CD14-positive monocyte (primary cell): ENCODE measurements around the gene TEKTIP1. TPM values are rescaled to one million over a fixed set of nuclear protein-coding genes. Genes with fewer than 3 reads are reported as not detected.
A peak's percentile ranks its signal among the peaks of the same experiment; 100 is the strongest.

ENCODE experiments used
- DNase-seq, 3 donors: peaks; one replicate each; pipeline ENCODE4 v3.0.0-alpha.2; 2011 to 2022
- H2AFZ ChIP-seq: 2 replicates; pipeline ENCODE4 v1.6.0; 2012; ENCODE audit warnings: mild to moderate bottlenecking, low read depth, low read length, inconsistent platforms; ENCODE audit not compliant: insufficient read depth, poor library complexity, severe bottlenecking
- H3K27ac ChIP-seq, 2 donors: 1 replicate in 1 of 2; 2 replicates in 1 of 2; pipeline ENCODE4 v1.5.1; 2012 to 2013; ENCODE audit warnings: low read length in 2 of 2, control low read depth in 1 of 2, inconsistent platforms in 1 of 2, low read depth in 1 of 2, mild to moderate bottlenecking in 1 of 2
- H3K27me3 ChIP-seq, 2 donors: one replicate each; pipeline versions ENCODE4 v1.6.0 to v1.6.1; 2011 to 2013; ENCODE audit warnings: low read length in 2 of 2; ENCODE audit not compliant: control insufficient read depth in 2 of 2, insufficient read depth in 2 of 2
- H3K36me3 ChIP-seq, 2 donors: replicated peaks in 1 of 2; 1 replicate in 1 of 2; 2 replicates in 1 of 2; pipeline versions ENCODE4 v1.5.1 to v1.6.1; 2012 to 2013; ENCODE audit warnings: low read length in 2 of 2, control low read depth in 1 of 2, inconsistent platforms in 1 of 2, mild to moderate bottlenecking in 1 of 2; ENCODE audit not compliant: insufficient read depth in 2 of 2, control insufficient read depth in 1 of 2
- H3K4me1 ChIP-seq, 2 donors: 1 replicate in 1 of 2; 2 replicates in 1 of 2; pipeline versions ENCODE4 v1.5.1 to v1.6.1; 2012 to 2013; ENCODE audit warnings: low read length in 2 of 2, control low read depth in 1 of 2, inconsistent platforms in 1 of 2, mild to moderate bottlenecking in 1 of 2, moderate library complexity in 1 of 2; ENCODE audit not compliant: insufficient read depth in 2 of 2, control insufficient read depth in 1 of 2
- H3K4me2 ChIP-seq: replicated peaks from 2 replicates; pipeline ENCODE3; 2012; ENCODE audit warnings: low read length, moderate library complexity, mild to moderate bottlenecking; ENCODE audit not compliant: poor library complexity, severe bottlenecking; ENCODE audit errors: extremely low read depth
- H3K4me3 ChIP-seq, 3 experiments: fragments of 200-600 bp in 1 of 3; sonication (generic) in 1 of 3; replicated peaks in 1 of 3; 1 replicate in 2 of 3; 2 replicates in 1 of 3; pipeline ENCODE4 v1.5.1; 2011 to 2013; ENCODE audit warnings: low read length in 3 of 3, mild to moderate bottlenecking in 3 of 3, control low read depth in 2 of 3, low read depth in 2 of 3, inconsistent platforms in 1 of 3, moderate library complexity in 1 of 3
- H3K79me2 ChIP-seq: 2 replicates; pipeline ENCODE4 v1.6.0; 2012; ENCODE audit warnings: mild to moderate bottlenecking, control low read depth, inconsistent platforms, low read length, moderate library complexity; ENCODE audit not compliant: insufficient read depth
- H3K9ac ChIP-seq: 2 replicates; pipeline ENCODE4 v1.6.0; 2017; ENCODE audit warnings: low read length, mild to moderate bottlenecking; ENCODE audit not compliant: insufficient read depth, poor library complexity, severe bottlenecking
- H3K9me3 ChIP-seq, 2 donors: replicated peaks in 1 of 2; 1 replicate in 1 of 2; 2 replicates in 1 of 2; pipeline versions ENCODE4 v1.5.1 to v1.6.1; 2012 to 2013; ENCODE audit warnings: low read length in 2 of 2, control low read depth in 1 of 2; ENCODE audit not compliant: control insufficient read depth in 1 of 2, insufficient read depth in 1 of 2
- H4K20me1 ChIP-seq: 2 replicates; pipeline ENCODE4 v1.6.0; 2012; ENCODE audit warnings: mild to moderate bottlenecking, low read length, control low read depth, moderate library complexity; ENCODE audit not compliant: insufficient read depth
- H3K27ac Mint-ChIP-seq, 7 donors: one replicate each; pipeline ENCODE4 v1.8.0; 2020; ENCODE audit warnings: mild to moderate bottlenecking in 7 of 7, mixed read lengths in 7 of 7, moderate library complexity in 6 of 7, inconsistent platforms in 2 of 7
- H3K27me3 Mint-ChIP-seq, 3 donors: one replicate each; pipeline ENCODE4 v1.8.0; 2021 to 2022; ENCODE audit warnings: low read depth in 3 of 3, mild to moderate bottlenecking in 3 of 3, mixed read lengths in 3 of 3, moderate library complexity in 3 of 3, inconsistent platforms in 1 of 3
- H3K36me3 Mint-ChIP-seq, 2 donors: one replicate each; pipeline ENCODE4 v1.8.0; 2020; ENCODE audit warnings: mixed read lengths in 2 of 2, inconsistent platforms in 1 of 2, mild to moderate bottlenecking in 1 of 2
- H3K4me1 Mint-ChIP-seq: one replicate; pipeline ENCODE4 v1.8.0; 2020; ENCODE audit warnings: mild to moderate bottlenecking, mixed read lengths
- H3K4me3 Mint-ChIP-seq, 2 donors: one replicate each; pipeline ENCODE4 v1.8.0; 2020; ENCODE audit warnings: mild to moderate bottlenecking in 2 of 2, mixed read lengths in 2 of 2, moderate library complexity in 1 of 2
- H3K9me3 Mint-ChIP-seq, 7 donors: one replicate each; pipeline ENCODE4 v1.8.0; 2020 to 2022; ENCODE audit warnings: mixed read lengths in 7 of 7, mild to moderate bottlenecking in 6 of 7, moderate library complexity in 6 of 7, inconsistent platforms in 2 of 7
- CTCF ChIP-seq: fragments of 200-600 bp; IDR thresholded peaks from one replicate; pipeline ENCODE4 v1.8.0; 2022; ENCODE audit warnings: antibody characterized with exemption, mild to moderate bottlenecking
- WGBS: methylation state at CpG from one replicate; pipeline ENCODE4 v1.1.5; 2013; ENCODE audit warnings: missing lambda C conversion rate; ENCODE audit not compliant: insufficient coverage; 5-methylcytosine and 5-hydroxymethylcytosine counted together
- intact Hi-C, 2 donors: fragments of 100-400 bp; cut with micrococcal nuclease; formaldehyde crosslinking; loops; one replicate each; pipeline versions ENCODE4 v1.15.0 to v1.15.1; 2023
- polyA plus RNA-seq, 3 donors: library from polyadenylated mRNA; depleted of rRNA in 1 of 3; unstranded in 2 of 3; stranded (reverse) in 1 of 3; fragments of 300-500 nt in 2 of 3; fragments of >200 nt in 1 of 3; fragmentation: Illumina TruSeq in 2 of 3; gene quantifications; 1 replicate in 2 of 3; 2 replicates in 1 of 3; pipeline ENCODE4 v1.2.3, GENCODE V29; 2012 to 2021

TEKTIP1 gene
- polyA plus RNA-seq, 3 donors, result 1.8 TPM; not detected in 2

- Histone ChIP-seq H4K20me1 (peaks cover 53% of the 10 kb centered on the region), H3K27ac (peak overlapping the region; percentile 89 to 98), H3K4me2 (peak overlapping the region; percentile 66), H3K36me3 (peaks cover 43 to 60% of the 10 kb centered on the region in 2 donors), H3K79me2 (peaks cover 37% of the 10 kb centered on the region), H3K27me3 (no peaks in the 10 kb centered on the region), H2AFZ (no peak overlapping the region), H3K9me3 (no peaks in the 10 kb centered on the region), H3K4me3 (peak overlapping the region in 1 of 3 experiments; percentile 44), H3K9ac (peak overlapping the region; percentile 6), H3K4me1 (peaks cover 41 to 53% of the 10 kb centered on the region in 2 donors)
- intact Hi-C loops, result loop anchor here (1.0 to 5.0 kb wide), 4 partner anchors 9 to 79 kb away; partner anchors contain the start of genes CACTIN (in 1 of the 2) and MFSD12 (in 1 of the 2)
- no peak for DNase-seq
- H3K9me3 Mint-ChIP-seq, result peaks cover 0 to 2% (median 0%) of the 10 kb centered on the region in 7 donors
- 88% methylated on average over 30 of the region's 36 CpGs for WGBS
- H3K4me1 Mint-ChIP-seq, result peaks cover 40% of the 10 kb centered on the region
- peaks cover 35 to 53% of the 10 kb centered on the region in 2 donors for H3K36me3 Mint-ChIP-seq
- H3K27me3 Mint-ChIP-seq, result no peaks in the 10 kb centered on the region
- no peak overlapping the region for H3K4me3 Mint-ChIP-seq
- H3K27ac Mint-ChIP-seq, result peak overlapping the region in 4 of 7 donors; percentile 55 to 99 (median 94)
- peak; percentile 55 for TF ChIP-seq CTCF
Measured at GRCh38 chr19:3547767-3548282, 8.9 kb downstream of the TEKTIP1 start.

GRCh38 chr19:3548606-3549005, 9.6 kb downstream of the TEKTIP1 start:
- 20% methylated on average over 10 of the region's 14 CpGs for WGBS
- Mint-ChIP-seq H3K27me3 (no peaks in the 10 kb centered on the region), H3K36me3 (peaks cover 37 to 49% of the 10 kb centered on the region in 2 donors), H3K27ac (peak overlapping the region; percentile 93 to 99 (median 97)), H3K9me3 (peaks cover 0 to 2% (median 0%) of the 10 kb centered on the region in 7 donors), H3K4me1 (peaks cover 46% of the 10 kb centered on the region), H3K4me3 (peak overlapping the region; percentile 67 to 68)
- H3K9me3 ChIP-seq, result no peaks in the 10 kb centered on the region
- peak overlapping the region; percentile 89 to 98 for H3K27ac ChIP-seq
- H4K20me1 ChIP-seq, result peaks cover 48% of the 10 kb centered on the region
- H3K79me2 ChIP-seq, result peaks cover 45% of the 10 kb centered on the region
- intact Hi-C loops, result loop anchor here (1.0 to 5.0 kb wide), 4 partner anchors 9 to 79 kb away; partner anchors contain the start of genes CACTIN (in 1 of the 2) and MFSD12 (in 1 of the 2)
- H3K4me3 ChIP-seq, result peak overlapping the region in 1 of 3 experiments; percentile 44
- no peak overlapping the region for H2AFZ ChIP-seq
- TF ChIP-seq CTCF, result no peak
- peaks cover 49 to 61% of the 10 kb centered on the region in 2 donors for H3K4me1 ChIP-seq
- H3K36me3 ChIP-seq, result peaks cover 38 to 55% of the 10 kb centered on the region in 2 donors
- H3K27me3 ChIP-seq, result no peaks in the 10 kb centered on the region
- peak overlapping the region; percentile 66 for H3K4me2 ChIP-seq
- H3K9ac ChIP-seq, result peak overlapping the region; percentile 54
- DNase-seq, result peak; percentile 94 to 96 (median 96)
